Mucosa of descending colon (tissue), 3 donors: ENCODE data around the gene CLDN18. TPM values are rescaled to one million over a fixed set of nuclear protein-coding genes. Genes with fewer than 3 reads are reported as not detected.

ENCODE experiments used
- ATAC-seq: fragments of 200-7000 bp; cut with Tn5 transposase; one replicate; pipeline ENCODE4 v1.9.1; 2020; ENCODE audit warnings: mild to moderate bottlenecking, moderate library complexity
- DNase-seq, 3 donors: peaks; one replicate each; pipeline ENCODE4 v3.0.0-alpha.2; 2020
- H3K36me3 ChIP-seq: fragments of 200-600 bp; one replicate; pipeline ENCODE4 v1.8.0; 2021; ENCODE audit warnings: low read depth, mild to moderate bottlenecking
- H3K4me1 ChIP-seq: fragments of 200-600 bp; one replicate; pipeline ENCODE4 v1.8.0; 2021; ENCODE audit warnings: low read depth, mild to moderate bottlenecking
- H3K4me3 ChIP-seq: fragments of 200-600 bp; one replicate; pipeline ENCODE4 v1.8.0; 2021; ENCODE audit warnings: mild to moderate bottlenecking
- H3K9me3 ChIP-seq: fragments of 200-600 bp; one replicate; pipeline ENCODE4 v1.8.0; 2021; ENCODE audit warnings: mild to moderate bottlenecking
- CTCF ChIP-seq: fragments of 200-600 bp; IDR thresholded peaks from one replicate; pipeline ENCODE4 v1.8.0; 2022; ENCODE audit warnings: antibody characterized with exemption, mild to moderate bottlenecking
- intact Hi-C, 2 donors: fragments of 100-400 bp; cut with DNase I in 1 of 2; cut with micrococcal nuclease in 1 of 2; formaldehyde crosslinking; loops; one replicate each; pipeline versions ENCODE4 v1.11.0 to v1.11.1; 2022; cut with DNase I, micrococcal nuclease
- total RNA-seq, 3 donors: library from RNA; stranded (reverse); fragmentation: NEBNext Ultra II Directional in 2 of 3; extraction: Animal tissue kit (Norgen Biotek cat#: 25700) in 2 of 3; gene quantifications; one replicate each; pipeline versions ENCODE4 v1.2.1 to v1.2.4, GENCODE V29; 2021 to 2023
- donor health status: DM: no; HTN: no; CAD: no; lungs with moderate emphysema.
- donor health status: DM: no; HTN: no; CAD: no.
- donor health status: DM: no; HTN: yes; CAD: no.

CLDN18 gene
- total RNA-seq, 3 donors from 2014 or later: not detected

GRCh38 chr3:138070006-138070405 lies 60.0 kb downstream of the CLDN18 start:
- H3K36me3 ChIP-seq: no peaks in the 10 kb centered on the region
- no peak for TF ChIP-seq CTCF
- no peaks in the 10 kb centered on the region for H3K4me1 ChIP-seq
- intact Hi-C loops: loop anchor here in 1 of 2 donors (5.0 kb wide), 1 partner anchor 47 kb away; the partner anchor contains the start of gene DZIP1L
- ATAC-seq (no peak), DNase-seq (no peak)
- no peak overlapping the region for H3K4me3 ChIP-seq
- H3K9me3 ChIP-seq: no peaks in the 10 kb centered on the region

GRCh38 chr3:138072796-138073195 lies 62.8 kb downstream of the CLDN18 start:
- Histone ChIP-seq H3K4me1 (no peaks in the 10 kb centered on the region), H3K36me3 (no peaks in the 10 kb centered on the region), H3K4me3 (no peak overlapping the region), H3K9me3 (no peaks in the 10 kb centered on the region)
- intact Hi-C loops: loop anchor here in 1 of 2 donors (5.0 kb wide), 1 partner anchor 45 kb away; the partner anchor contains the start of gene DZIP1L
- no peak for TF ChIP-seq CTCF
- ATAC-seq (no peak), DNase-seq (no peak)

GRCh38 chr3:138078096-138078495 lies 68.1 kb downstream of the CLDN18 start:
- TF ChIP-seq CTCF: no peak
- no peak for DNase-seq
- ATAC-seq: no peak

GRCh38 chr3:138078901-138079344 lies 69.0 kb downstream of the CLDN18 start:
- ATAC-seq (no peak), DNase-seq (no peak)
- no peak for TF ChIP-seq CTCF
- Histone ChIP-seq H3K36me3 (no peaks in the 10 kb centered on the region), H3K4me3 (no peak overlapping the region), H3K9me3 (no peaks in the 10 kb centered on the region), H3K4me1 (no peaks in the 10 kb centered on the region)
- intact Hi-C loops: no loop called here

More at GRCh38 chr3:138078096-138078495, 68.1 kb downstream of the CLDN18 start:
- Histone ChIP-seq H3K36me3 (no peaks in the 10 kb centered on the region), H3K9me3 (no peaks in the 10 kb centered on the region), H3K4me1 (no peaks in the 10 kb centered on the region), H3K4me3 (no peak overlapping the region)
- intact Hi-C loops: no loop called here

GRCh38 chr3:138079901-138080300 lies 69.9 kb downstream of the CLDN18 start:
- no peaks in the 10 kb centered on the region for H3K4me1 ChIP-seq
- no peak for ATAC-seq
- H3K9me3 ChIP-seq: no peaks in the 10 kb centered on the region
- no peak for TF ChIP-seq CTCF
- DNase-seq: no peak
- no peaks in the 10 kb centered on the region for H3K36me3 ChIP-seq
- intact Hi-C loops: no loop called here
- H3K4me3 ChIP-seq: no peak overlapping the region
